Measurements from ENCODE around the gene PABPN1L.

Gene PABPN1L

GRCh38 chr16:88882358-88883030, 16.0 kb upstream of the PABPN1L start:
- DNase-seq: no peak

DNA sequence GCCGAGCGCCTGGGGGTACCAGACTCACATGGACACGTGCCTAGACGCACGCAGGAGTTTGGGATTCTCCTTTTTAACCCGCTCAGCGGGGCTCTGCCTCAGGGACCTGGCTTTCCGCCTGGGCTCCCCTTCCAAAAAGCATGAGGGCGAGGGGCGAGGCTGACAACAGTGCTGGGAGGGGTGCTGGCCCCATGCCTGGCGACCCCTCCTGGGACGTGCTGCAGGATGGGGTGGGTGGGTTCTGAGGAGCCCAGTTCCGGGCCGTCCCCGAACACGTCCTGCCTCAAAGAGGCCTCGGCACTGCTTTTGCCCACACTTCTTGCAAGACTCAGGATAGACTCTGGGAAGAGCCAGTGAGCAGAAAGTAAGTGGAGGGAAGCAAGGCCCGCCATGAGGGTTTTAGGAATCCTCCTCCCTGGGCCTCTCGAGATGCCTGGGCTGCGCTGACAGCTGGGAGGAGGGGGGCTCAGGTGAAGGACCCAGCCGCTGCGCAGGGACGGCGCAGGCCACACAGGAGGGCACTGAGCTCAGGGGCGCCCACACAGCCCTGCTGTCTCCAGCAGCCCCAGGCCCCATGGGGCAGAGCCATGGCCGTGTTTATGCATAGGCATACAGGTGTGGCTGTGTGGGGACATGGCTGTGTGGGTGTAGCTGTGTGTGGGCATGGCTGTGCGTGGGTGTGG, 15.4 kb upstream of the PABPN1L start:
- DNase-seq: no peak

DNA sequence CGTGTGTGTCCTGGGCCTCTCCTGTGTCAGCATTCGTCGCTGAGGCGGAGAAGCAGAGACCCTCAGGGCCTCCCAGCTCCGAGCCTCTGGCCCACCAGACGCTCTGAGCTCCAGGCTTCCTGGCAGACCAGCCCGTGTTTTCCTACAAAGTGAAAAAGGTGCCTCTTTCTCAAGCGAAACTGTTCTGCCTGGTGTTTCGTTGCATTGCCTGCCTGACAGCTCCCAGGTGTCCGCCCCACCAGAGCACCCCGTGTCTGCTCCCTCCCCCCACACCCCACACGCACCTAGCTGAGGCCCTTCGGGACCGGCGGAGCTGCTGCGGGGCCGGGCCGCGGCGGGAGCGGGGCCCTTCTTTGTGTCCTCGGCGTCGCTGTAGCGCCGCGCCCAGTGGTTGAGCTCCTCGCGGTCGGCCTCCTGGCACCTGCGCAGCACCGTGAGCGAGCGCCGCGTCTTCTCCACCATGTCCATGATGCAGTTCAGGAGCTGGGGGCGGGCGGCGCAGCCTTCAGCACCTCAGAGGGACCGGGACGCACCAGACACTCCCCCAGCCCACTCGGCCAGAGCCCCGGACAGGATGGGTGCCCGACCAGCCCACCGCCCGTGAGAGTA, 14.7 kb upstream of the PABPN1L start:
- no peak for DNase-seq

DNA sequence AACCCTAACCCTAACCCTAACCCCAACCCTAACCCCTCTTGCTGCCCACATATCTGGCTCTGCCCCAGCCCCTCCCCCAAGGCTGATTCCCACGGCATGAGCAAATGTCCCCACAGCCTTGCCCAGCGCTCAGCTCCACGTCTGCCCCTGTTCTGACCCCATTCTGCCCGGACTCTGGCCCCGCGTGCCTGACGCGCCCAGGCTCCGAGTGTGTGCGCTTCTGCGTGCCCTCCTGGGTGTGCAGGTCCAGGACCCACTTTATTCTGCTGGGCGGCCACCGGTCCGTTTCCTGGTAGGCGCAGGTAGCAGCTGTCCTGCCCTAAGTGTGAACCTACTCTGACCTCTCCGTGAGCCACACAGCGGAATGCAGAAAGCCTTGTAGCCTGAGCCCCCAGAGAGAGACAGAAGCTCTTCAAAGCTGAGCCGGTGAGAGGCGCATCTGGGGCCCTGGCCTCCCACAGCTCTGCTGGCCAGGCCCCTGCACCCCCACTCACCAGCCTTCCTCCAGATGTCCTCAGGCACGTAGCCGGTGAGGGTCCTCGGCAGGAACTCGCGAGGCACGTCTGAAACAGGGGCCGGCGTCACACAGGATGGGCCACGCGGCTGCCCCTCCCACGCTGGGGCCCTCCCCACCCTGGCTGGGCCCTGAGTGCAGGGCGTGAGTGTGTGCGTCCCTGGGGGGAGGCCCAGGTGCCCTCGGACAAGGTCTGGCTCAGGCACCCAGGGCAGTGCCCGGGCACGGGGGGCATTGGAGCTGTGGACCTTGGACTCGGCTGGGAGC, 14.0 kb upstream of the PABPN1L start:
- DNase-seq: no peak

- no peak for DNase-seq
These were observed 13.3 kb upstream of the PABPN1L start for GRCh38 chr16:88879788-88880055.

DNA sequence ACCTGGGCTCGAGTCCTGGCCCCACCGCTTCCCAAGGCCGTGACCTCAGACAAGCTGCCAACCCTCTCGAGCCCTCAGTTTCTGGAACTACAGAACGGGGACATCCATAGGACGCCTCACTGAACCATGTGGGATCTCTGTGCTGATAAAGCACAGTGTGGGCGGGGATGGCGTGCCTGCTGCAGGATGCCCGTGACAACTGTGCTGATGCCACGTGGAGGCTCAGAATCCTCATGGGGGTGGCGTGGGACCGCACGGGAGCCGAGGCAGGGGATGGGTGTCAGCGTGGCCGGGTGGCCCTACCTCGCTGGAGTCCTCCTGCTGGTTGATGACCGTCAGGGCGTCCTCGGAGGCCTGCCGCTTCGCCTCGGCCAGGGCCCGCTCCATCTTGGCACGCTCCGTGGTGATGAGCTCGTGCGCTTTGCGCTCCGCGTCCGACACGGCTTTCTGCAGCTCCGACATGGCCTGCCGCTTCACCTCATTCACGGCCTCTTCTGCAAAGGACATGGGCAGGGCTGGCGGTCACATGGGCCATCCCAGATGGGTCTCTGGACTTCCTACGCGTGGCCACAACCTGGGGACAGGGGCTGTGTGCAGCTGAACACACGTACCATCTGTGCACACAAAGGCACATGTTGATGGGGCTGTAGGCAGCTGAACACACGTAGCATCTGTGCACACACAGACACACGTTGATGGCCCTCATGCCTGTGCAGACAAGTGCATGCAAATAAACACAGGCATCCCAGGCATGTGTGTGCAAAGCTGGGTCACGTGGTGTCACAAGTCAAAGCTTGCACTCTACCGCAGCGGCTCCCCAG, 12.7 kb upstream of the PABPN1L start:
- no peak for DNase-seq

DNA sequence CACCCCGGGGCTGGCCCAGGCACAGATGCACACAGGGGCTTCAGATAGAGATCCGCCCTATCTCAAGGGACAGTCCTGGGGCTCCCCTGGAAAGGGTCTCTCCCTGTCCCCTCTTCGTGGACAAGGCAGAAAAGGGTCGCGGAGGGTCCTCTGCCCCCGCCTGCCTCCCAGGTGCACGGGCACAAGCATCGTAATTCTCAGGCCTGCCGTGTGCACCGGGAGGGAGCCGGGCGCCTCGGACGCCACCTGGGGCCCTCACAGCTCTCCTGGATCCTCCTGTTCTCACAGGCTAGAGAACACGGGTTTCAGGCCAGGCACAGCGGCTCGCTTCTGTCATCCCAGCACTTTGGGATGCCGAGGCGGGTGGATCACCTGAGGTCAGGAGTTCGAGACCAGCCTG, 11.9 kb upstream of the PABPN1L start:
- DNase-seq: no peak

DNA sequence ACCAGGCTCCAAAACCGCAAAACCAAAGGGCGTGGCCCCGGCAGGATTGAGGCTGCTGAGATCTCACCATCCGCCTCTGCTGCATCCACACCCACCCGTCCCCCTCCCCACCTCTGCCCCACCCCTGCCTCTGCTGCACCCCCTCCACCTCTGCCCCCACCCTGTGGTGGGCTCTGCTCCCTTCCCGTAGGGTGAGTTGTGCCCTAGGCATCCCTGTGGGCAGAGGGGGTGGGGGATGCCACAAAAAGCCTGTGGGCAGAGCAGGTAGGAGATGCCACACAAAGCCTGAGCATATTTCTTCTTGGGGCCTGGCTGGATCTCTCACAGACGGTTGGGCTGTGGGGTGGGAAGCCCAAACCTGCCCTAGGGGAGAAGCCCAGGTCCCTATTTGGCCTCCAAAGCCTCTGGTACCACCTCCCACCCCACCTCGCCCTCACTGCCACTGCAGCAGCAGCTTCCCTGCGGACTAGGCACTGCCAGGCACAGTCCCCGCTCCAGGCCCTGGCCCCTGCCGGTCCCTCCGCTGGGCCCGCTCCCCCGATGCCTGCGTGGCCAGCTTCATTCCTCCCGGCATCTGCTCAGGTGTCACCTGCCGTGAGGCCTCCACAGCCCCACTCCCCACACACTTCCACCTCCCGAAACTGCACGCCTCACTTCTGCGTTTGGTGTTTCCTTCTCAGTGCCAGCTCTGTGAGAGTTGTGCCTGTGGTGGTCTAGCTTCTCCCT, 11.3 kb upstream of the PABPN1L start:
- DNase-seq: no peak

GRCh38 chr16:88876942-88877526, 10.6 kb upstream of the PABPN1L start:
- no peak for DNase-seq

GRCh38 chr16:88875703-88876234, 9.3 kb upstream of the PABPN1L start:
- no peak for DNase-seq

GRCh38 chr16:88874938-88875599, 8.6 kb upstream of the PABPN1L start:
- no peak for DNase-seq

DNA sequence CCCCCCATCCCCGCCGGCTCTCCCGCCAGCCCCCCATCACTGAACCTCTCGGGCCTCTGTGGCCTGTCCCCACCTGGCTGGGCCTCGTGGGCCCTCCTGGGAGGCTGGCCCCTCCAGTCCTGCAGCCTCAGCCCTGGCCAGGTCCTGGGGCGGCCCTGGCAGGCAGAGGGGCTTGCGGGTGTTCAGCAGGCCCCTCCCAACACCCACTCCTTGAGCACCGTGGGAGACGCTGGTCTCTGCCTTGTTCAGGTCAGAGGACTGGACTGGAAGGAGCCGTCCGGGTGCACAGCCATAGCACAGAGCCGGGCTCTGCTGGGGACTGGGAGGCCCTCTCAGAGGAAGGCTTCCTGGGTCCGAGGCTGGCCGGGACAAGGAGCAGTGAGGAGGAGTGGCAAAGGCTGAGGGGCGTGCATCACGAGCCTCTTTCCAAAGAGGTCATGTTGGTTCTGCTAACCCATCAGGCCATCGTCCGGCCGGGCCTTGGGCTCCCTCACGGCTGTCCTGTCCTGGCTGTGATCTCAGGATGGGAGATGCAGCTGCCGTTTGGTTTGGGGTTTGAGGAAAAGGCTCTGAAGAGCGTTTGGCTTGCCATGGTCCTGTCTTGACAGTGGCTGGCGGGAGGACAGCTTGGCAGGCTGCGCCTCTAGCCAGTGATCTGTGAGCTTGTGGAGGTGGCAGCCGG, 6.3 kb upstream of the PABPN1L start:
- DNase-seq: no peak

DNA sequence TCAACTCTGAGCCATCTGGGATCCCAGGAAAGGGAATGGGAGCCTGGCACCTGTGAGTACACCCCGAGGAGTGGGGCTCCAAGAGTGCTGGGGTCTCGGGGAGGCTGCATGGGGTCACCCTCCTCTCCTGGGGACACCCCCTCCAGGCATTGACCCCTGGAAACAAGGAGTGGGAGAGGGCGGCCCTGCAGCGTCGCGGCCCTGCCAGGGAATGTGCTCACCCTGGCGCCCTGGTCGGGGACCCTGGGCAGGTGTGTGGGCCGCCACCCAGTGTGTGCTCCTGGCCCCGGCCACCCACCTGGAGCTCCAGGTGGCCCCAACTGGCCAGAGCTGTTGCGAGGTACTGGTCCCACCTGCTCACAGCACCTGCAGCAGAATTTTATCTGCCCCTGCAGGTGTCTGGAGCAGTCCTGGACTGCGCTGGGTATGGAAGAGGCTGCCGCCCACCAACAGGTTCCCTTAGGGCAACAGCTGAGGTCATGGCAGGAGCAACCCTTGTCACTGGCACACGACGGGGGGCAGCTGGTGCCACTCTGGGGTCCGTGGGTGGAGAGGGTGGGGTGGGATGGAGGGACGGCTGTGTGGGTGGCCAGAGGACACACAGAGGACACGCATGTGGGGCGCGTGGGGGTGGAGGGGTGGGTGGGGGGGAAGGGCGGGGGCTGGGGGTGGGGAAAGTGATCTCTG, 5.4 kb upstream of the PABPN1L start:
- no peak for DNase-seq

GRCh38 chr16:88871349-88871702, 4.9 kb upstream of the PABPN1L start:
- DNase-seq: no peak

DNA sequence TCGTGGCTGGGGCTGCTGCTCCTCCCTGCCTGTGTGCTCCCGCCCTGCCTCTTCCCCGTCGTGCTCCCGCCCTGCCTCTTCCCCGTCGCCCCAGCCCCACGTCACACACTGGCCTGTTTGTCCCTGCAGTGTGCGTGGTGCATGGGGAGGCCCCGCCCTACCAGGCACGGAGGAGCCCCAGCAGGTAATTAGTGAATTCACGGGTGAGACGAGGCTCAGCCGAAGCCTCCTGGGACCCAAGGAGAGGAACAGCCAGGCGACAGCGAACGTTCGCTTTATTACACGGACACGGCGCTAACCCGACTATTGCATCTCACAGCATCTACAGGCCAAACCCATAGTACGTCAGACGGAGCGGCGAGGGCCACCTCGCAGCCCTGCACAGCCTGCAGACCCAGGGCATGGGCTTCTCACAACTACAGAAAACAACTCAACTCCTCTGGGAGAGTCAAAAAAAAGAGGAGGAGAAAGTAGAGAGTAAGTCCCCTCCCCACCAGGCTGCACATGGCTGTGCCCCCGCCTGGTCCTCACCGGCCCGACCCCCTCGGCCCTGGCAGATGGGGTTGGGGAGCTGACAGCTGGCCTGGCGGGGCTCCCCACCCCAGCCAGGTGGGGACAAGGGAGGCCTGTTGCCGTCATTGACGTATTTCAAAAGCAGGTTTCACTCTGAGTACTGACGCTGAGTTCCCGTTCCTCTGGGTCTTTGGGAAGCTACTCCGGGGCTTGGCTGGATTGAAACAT, 4.3 kb upstream of the PABPN1L start:
- no peak for DNase-seq

- no peak for DNase-seq
These were observed 3.2 kb upstream of the PABPN1L start for GRCh38 chr16:88869673-88869980.

DNA sequence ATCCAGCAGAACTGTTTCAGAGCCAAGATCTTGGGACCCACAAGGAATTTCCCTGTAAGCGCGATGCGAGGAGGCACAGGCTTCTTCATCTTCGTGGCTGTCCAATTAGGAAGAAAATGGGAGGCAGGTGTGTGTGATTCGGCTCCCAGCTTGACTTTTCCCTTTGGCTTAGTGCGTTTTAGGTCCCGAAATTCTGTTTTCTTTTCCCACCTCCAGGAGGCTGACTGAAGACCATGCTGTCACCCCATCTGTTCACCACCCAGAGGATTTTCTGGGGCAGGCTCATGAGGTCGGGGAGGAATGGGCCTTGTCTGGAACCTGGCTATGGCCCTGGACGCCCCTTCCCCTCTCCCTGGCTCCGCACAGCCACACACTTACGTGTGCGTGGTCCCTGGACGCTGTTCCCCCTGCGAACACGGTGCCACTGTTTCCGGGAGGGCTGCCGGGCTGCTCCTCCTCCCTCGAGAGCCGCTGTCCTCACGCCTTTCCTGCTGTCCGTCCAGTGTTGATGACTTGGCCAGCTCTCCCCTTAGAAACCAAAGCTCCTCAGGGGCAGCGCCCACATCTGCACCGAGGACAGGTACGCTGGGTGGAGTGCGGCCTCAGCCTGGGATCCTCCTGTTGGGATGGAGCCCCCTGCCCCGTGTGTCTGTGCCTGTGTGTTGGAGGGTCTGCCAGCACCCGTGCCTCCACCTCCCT, 2.7 kb upstream of the PABPN1L start:
- no peak for DNase-seq

DNA sequence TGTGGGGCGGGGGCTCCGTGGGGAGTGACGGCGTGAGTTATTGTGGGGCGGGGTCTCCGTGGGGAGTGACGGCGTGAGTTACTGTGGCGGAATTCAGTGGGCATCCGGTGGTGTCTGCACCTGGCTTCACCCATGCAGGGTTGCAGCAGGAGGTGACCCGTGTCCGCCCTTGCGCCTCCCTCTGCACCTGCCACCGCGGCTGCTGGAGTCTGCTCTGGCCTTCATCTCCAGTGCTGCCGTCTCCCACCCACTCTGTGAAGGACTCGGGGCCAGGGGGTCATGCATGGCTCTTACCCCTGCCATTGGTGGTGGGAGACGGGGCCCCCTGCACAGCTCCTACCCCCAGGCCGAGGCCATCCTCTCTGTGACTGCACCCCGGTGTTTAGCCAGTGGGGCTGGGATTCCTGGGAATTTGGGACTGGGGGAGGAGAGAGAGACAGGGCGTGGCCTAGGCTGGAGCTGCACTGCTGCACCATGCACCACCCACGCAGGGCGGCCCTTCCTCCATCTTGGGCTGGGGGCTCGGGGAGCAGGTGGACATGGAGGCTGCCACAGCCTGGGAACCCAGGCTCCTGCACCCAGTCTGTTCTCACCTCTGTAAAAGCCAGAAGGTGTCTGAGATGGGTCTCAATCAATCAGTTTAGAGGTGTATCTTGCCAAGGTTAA, 1.3 kb upstream of the PABPN1L start:
- DNase-seq: no peak
